Measurements from ENCODE around the gene ARPC5L. TPM values are rescaled to one million over a fixed set of nuclear protein-coding genes. Genes with fewer than 3 reads are reported as not detected.
A peak's percentile ranks its signal among the peaks of the same experiment; 100 is the strongest.

Gene ARPC5L
- total RNA-seq, 1 experiment from 2014 or later, result 47.2 TPM

- TF ChIP-seq STAT6 (CRISPR knock-in tag; conservative IDR thresholded peaks at IDR 0.05; ENCODE audit: low read depth), result 0 out of 2 replicates have a peak, but pooled peaks have one; percentile 79
- TF ChIP-seq ZNF317 (CRISPR knock-in tag; IDR thresholded peaks at IDR 0.05; ENCODE audit: borderline replicate concordance, low read depth), result no peak; the same call in 1 of the 2 replicates
- no peak for TF ChIP-seq ETV6 (CRISPR knock-in tag; IDR thresholded peaks at IDR 0.05)
- no peak; the same call in 1 of the 2 replicates for TF ChIP-seq ZNF263 (CRISPR knock-in tag; IDR thresholded peaks at IDR 0.05; ENCODE audit: low read depth)
- no peak for TF ChIP-seq ZNF121 (CRISPR knock-in tag; IDR thresholded peaks at IDR 0.05)
- no peak for TF ChIP-seq PRRX2 (CRISPR knock-in tag; IDR thresholded peaks at IDR 0.05)
- TF ChIP-seq ATF6 (CRISPR knock-in tag; IDR thresholded peaks at IDR 0.05), result no peak
- TF ChIP-seq TEAD4 (CRISPR knock-in tag; IDR thresholded peaks at IDR 0.05), result no peak
- no peak for TF ChIP-seq JAZF1 (CRISPR knock-in tag; IDR thresholded peaks at IDR 0.05)
- TF ChIP-seq SMAD3 (CRISPR knock-in tag; IDR thresholded peaks at IDR 0.05; ENCODE audit: borderline replicate concordance), result 0 out of 2 replicates have a peak, but pooled peaks have one; percentile 19
- TF ChIP-seq NR1H2 (CRISPR knock-in tag; IDR thresholded peaks at IDR 0.05), result no peak
- TF ChIP-seq ELF4 (CRISPR knock-in tag; IDR thresholded peaks at IDR 0.05; ENCODE audit: low read depth), result no peak
- TF ChIP-seq ZNF281 (CRISPR knock-in tag; IDR thresholded peaks at IDR 0.05), result 0 out of 2 replicates have a peak, but pooled peaks have one; percentile 52
- TF ChIP-seq ATF1 (CRISPR knock-in tag; IDR thresholded peaks at IDR 0.05), result 0 out of 2 replicates have a peak, but pooled peaks have one; percentile 44
- TF ChIP-seq E2F1 (CRISPR knock-in tag; IDR thresholded peaks at IDR 0.05), result no peak
- no peak for TF ChIP-seq AFF4 (CRISPR knock-in tag; IDR thresholded peaks at IDR 0.05; ENCODE audit: borderline replicate concordance)
- peak; percentile 8; the same call in 1 of the 2 replicates for TF ChIP-seq NFYB (CRISPR knock-in tag; conservative IDR thresholded peaks at IDR 0.05; ENCODE audit: low read depth)
- TF ChIP-seq ARID4B (CRISPR knock-in tag; IDR thresholded peaks at IDR 0.05; ENCODE audit: borderline replicate concordance), result peak; percentile 78; the same call in 1 of the 2 replicates
- TF ChIP-seq ZNF671 (CRISPR knock-in tag; IDR thresholded peaks at IDR 0.05), result no peak
- no peak for TF ChIP-seq IRF2 (CRISPR knock-in tag; IDR thresholded peaks at IDR 0.05; ENCODE audit: borderline replicate concordance, low read depth)
These were observed 6.9 kb downstream of the ARPC5L start (continued) for GRCh38 chr9:124868511-124869465.
